GM21381 (cell line): Measurements from ENCODE around the gene MAP3K5.
"Not testable (repeated sequence)": the region's sequence is repeated elsewhere in the genome, so short reads cannot be mapped to it uniquely, and the experiment has no call there.

Source experiments
- ATAC-seq: cut with Tn5 transposase; IDR thresholded peaks from one replicate; pipeline ENCODE4 v1.9.1; 2021; ENCODE audit warnings: mild to moderate bottlenecking, moderate library complexity; ENCODE audit not compliant: unreplicated experiment

Gene MAP3K5

DNA sequence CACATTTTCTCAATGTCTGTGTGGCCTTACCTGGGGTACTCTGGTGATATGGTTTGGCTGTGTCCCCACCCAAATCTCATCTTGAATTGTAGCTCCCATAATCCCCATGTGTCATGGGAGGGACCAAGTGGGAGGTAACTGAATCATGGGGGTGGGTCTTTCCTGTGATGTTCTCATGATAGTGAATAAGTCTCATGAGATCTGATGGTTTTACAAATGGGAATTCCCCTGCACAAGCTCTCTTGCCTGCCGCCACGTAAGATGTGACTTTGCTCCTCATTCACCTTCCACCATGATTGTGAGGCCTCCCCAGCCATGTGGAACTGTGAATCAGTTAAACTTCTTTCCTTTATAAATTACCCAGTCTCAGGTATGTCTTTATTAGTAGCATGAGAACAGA lies 201.4 kb downstream of the MAP3K5 start:
- ATAC-seq: not testable (repeated sequence)

DNA sequence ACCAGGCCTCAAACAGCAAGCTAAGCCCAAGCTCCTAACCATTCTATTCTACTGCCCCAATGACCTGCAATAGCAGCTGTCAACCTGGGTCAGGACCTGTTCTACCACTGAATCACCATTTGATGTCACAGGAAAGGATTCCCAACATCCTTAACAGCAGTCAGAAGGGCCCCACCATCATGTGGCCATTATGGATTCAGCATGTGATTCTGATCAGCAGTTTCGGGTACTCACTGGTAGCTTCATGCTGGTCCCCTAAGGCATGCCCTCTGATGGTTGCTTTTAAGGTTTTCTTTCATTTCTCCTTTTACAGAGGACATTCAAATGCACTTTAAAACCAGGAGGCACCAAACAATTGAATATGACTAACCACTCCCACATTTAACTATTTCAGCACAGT lies 204.8 kb downstream of the MAP3K5 start:
- ATAC-seq: no peak

DNA sequence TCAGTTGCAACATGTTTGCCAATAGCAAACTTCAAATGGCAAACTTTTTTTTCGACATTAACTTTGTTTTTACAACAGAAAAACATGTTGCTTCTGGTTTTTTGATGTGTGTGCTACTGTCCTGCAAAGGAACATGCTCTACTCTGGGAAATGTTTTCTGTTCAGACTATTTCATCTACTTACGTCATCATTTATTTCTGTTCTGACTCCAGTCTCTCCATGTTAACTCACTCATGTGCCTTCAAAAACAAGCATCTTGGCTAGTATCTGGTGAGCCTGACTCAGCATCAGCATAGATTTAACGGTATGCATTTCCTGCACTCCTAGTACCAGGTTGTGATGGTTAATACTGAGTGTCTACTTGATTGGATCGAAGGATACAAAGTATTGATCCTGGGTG lies 206.0 kb downstream of the MAP3K5 start:
- no peak for ATAC-seq

DNA sequence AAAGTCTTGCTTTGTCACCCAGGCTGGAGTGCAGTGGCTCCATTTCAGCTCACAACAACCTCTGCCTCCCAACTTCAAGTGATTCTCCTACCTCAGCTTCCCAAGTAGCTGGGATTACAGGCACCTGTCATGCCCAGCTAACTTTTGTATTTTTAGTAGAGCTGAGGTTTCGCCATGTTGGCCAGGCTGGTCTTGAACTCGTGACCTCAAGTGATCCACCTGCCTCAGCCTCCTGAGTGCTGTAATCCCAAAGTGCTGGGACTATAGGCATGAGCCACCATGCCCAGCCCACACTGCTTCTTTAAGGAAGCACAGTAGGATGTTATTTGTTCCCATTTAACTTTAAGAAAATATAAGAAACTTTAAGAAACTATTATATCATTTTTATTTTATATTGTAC lies 206.8 kb downstream of the MAP3K5 start:
- not testable (repeated sequence) for ATAC-seq

DNA sequence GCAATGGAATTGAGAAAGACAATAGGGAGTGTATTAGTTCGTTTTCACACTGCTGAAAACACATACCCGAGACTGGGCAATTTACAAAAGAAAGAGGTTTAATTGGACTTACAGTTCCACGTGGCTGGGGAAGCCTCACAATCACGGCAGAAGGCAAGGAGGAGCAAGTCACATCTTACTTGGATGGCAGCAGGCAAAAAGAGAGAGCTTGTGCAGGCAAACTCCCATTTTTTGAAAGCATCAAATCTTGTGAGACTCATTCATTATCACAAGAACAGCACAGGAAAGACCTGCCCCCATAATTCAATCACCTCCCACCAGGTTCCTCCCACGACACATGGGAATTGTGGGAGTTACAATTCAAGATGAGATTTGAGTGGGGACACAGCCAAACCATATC lies 208.0 kb downstream of the MAP3K5 start:
- not testable (repeated sequence) for ATAC-seq

DNA sequence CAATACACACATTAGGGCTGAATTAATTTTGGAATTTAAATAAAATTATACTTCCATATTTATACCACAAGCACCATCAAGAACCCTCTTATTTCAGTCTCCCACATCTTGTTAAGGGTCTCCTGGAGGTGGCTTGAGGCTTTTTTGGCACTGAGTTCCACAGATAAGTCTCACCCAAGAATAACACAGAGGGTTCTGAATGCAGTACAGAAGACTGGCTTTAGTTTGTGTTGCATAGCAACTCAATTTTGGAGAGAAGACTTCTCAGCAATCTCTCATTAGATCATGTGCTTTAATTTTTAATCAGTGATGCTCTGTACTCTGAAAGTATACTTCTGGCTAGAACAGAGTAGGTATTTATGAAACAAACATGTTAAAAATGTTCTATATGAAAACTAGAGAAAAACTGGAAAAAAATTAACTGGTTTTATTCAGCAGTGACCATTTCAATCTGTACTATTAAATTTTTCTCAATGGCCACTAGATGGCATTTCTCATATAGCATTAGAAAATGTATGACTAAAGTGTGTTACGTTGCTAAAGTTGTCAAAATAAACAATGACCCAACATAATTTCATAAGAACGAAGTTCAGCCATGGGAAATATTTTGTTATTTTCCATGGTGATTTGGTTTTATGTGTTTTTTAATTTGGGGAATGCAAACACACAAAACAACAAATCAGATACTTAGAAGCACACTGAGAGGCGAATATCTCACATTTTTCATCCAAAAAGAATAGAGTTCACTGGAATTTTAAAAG lies 209.4 kb downstream of the MAP3K5 start:
- ATAC-seq: no peak

DNA sequence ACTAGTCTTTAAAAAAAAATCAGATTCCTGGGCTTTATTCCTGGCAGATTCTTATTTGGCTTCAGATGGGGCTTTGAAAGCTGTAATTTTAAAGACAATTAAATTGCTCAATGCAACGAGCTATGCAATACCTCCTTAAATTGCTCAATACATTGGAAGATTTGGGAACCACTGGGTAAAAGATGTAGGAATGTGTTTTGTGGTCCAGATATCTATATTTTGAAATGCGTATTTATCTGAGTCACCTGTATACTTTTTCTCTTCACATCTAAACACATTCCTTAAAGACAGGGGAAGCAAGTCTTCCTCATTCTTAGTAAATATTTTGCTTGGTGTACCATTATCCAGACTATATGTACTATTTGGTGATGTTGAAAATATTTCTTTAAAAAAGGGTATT lies 212.5 kb downstream of the MAP3K5 start:
- ATAC-seq: no peak

DNA sequence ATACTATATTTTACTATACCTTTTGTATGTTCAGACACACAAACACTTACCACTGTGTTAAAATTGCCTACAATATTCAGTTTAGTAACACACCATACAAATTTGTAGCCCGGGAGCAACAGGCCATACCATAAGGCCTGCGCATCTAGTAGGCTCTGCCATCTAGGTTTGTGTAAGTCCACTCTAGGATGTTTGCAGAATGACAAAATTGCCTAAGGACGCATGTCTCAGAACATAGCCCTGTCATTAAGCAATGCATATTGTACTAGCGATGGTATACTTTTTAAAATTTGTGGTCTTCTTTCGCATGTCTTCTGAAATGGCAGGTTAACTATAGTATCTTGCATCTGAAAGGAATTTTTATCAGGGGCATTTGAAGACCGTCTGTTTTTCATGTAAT lies 215.5 kb downstream of the MAP3K5 start:
- ATAC-seq: no peak

DNA sequence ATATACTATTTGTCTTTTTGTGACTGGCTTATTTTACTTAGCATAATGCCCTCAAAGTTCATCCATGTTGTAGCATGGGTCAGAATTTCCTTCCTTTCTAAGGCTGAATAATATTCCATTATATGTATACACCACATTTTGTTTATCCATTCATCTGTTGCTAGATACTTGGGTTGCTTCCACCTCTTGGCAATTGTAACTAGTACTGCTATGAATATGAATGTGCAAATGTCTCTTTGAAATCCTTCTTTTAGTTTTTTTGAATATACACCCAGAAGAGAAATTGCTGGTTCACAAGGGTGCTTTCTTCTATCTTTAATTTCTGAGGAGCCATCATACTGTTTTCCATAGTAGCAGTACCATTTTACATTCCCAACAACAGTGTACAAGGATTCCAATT lies 220.8 kb downstream of the MAP3K5 start:
- ATAC-seq: no peak

DNA sequence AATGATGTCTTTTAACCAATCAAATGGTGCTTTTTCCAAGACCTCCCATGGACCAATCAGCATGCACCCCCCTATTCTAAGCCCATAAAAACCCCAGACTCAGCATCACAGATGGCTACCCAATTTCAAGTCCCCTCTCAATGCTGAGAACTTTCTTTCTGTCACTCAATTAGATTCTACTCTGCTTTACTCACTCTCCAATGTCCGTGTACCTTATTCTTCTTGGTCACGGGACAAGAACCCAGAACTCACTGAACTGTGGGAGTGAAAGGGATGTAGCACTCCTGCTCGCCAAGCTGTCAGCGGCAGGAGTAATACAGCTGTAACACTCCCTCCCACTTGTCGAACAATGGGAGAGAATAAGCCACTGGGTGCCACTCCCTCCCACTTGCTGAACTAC lies 221.2 kb downstream of the MAP3K5 start:
- no peak for ATAC-seq

DNA sequence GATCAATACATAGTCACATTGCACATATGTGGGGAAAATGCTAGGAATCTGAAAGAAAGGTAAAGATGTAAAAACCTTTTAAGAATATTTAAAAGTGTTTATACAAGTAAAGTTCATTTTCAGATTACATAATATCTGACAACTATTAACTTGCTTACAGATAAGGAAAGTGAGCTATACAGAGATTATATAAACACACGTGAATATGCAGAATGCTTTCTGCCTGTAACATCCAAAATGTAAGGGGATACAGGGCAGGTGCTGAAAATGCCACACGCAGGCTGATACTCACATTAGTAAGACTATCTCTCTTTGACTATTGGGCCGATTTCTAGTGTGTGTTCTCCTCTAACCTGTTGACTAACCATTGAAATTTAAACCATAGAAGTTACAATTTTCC lies 224.1 kb downstream of the MAP3K5 start:
- ATAC-seq: no peak

DNA sequence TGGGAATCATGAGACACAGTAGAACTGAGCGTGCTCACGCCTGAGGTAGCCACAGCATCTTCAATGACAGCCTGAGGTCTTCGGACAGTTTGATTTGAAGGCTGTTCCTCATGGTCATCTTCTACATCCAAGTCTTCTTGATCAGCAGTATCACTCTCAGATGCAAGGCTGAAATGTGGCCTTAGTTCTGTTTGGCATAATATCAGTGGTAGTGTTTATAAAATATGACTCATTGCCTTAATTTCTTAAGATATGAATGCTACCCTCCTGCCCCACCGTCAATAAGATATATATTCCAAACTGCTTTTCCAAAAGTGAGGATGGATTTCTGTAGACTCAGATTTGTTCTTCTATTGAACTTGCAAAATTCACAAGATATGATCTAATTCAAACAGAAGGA lies 224.6 kb downstream of the MAP3K5 start:
- ATAC-seq: no peak

DNA sequence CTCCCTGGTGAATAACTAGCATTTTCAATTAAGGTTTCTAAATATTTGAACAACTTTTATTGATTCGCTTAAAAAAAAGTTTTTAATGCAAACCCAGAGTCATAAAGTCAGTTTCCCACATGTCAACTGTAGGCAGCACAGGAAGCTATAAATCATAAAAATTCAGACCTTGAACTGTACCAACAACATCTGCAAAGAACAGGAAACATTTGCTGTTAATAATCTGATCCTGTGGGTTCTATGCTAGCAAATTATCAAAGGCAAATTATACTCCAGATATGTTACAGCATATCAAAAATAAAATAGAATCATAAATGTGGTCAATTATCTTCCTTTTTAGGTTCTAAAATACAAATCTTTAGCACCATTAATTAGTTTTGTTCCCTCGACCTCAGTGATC lies 225.4 kb downstream of the MAP3K5 start:
- no peak for ATAC-seq

DNA sequence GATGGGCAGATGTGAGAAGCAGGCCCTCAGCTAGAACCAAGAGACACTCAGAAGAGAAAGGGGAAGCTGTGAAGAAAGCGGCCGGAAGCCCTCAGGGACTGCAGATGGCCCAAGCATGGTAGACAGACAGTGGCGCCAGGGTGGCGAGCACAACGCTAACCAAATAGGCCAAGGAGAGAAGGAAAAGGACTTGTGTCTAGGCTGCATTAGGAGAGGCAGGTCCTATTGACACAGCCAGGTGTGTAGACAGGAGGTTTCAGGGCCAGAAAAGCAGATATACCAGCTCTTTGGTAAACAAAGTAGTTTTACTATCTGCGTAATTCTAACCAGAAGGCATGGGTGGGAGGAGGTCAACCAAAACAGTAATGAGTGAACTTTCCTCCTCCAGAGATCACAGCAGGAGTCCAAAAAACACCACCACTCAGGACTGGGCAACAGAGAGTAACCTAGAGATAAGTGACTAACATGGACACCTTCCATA lies 226.2 kb downstream of the MAP3K5 start:
- ATAC-seq: no peak

DNA sequence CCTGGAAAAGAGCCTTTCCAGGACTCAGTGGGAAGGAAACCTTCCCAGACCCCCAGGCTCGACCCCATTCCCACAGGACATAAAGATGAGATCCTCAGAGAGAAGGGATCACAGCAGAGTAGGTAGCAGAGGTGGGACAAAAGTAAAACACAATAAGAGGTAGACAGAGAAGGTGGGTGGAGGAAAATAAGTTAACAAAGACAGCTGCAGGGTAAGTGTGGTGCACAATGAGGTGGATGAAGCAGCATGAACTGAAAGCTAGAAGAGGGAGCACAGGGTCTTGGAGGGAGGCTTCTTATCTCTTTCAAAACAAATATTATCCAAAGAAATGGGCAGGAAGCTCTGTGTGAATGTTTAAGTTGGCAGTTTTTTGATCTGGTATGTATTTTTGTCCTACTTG lies 228.1 kb downstream of the MAP3K5 start:
- ATAC-seq: no peak

DNA sequence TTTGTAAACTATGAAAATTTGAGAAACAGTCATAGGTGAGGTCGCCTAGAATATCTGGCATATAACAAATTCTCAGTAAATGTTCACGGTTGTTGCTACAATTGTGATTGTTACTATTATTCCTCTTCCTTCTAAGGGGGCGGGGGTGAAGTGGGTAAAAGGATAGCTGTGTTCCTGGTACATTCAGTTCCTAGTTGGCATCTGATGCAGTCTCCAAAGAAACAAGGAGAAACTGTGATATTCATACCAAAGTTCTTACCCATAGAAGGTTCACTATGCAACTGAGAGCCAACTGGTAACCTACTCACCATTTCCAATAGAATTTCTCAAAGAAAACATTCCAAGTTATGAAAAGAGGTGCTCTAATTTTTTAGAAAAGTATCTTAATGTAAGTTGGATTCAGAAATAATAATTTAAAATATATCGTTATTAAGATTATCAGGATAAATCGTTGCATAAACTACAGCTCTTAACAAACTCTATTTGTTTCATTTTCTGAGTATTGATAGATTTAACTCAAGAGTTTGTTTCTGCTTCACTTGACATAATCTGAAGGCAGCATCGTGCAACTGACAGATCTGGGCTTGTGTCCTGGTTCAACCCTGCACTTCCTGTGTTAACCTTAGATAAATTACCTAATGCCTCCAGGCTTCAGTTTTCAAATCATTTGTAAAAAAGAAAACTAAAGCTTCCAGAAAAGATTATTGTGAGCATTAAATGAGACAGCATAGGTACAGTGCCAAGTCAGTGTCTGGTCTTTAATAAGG lies 228.7 kb downstream of the MAP3K5 start:
- ATAC-seq: no peak

DNA sequence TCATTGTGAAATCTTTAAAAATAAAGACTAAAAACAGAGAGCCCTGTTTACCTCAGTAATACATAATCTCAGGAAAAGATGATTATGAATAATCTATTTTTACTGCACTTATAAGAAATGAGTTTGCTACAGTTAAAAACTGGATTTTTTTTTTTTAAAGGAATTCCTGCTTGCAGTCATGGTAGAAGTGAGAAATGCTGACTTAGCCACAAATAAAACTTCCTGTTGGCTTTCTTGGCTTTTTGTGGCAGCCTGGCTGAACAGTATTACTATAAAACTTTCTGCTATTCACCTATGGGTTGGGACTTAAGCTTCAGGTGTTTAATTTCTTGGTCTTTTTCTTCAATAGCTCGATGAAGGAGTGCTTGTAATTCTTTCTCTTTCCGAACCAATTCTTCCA lies 230.1 kb downstream of the MAP3K5 start:
- ATAC-seq: no peak

DNA sequence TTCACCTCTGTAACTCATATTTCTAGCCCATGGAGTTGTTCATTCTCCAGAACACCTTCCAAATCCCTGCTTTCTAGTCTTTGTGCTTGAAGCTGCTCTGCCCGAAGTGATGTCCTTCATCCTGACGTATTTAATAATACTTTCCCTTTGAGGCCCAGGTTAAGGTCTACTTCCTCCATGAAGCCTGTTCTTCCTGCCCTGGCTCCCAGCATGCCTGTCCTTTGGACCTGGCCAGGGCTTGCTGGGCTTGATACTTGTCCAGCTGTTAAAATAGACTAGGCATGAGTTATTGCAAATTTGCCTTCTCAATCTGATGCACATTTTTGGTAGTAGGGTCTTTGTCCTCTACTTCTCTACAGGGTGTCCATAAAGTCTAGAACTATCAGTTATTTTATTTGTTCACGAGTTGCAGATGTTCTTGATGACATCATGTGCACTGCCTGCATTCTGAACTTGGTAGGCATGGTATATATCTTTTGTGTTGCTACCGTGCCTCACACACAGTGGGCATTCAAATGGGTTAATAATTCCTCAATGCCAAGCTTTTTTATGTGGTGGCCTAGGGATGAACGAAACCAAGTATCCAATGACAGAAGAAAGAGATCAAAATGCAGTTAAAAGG lies 239.0 kb downstream of the MAP3K5 start:
- ATAC-seq: no peak

DNA sequence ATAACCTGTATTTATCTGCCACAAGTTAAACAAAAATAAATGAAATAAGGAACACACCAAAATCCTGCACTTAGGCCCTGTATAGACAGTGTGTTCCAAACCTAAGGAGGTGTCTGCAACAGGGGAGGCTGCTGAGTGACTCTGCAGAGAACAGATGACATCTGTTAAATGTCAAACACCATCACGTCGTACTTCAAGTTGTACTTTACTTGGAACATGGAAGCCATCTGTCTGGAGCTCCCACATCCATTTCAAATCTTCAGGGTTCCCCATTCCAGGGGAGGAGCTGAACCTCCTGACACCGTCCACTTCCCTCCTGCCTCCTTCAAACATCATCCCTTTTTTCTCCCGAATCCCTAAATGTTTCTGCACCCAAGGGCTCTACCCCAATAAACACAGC lies 240.2 kb downstream of the MAP3K5 start:
- no peak for ATAC-seq

DNA sequence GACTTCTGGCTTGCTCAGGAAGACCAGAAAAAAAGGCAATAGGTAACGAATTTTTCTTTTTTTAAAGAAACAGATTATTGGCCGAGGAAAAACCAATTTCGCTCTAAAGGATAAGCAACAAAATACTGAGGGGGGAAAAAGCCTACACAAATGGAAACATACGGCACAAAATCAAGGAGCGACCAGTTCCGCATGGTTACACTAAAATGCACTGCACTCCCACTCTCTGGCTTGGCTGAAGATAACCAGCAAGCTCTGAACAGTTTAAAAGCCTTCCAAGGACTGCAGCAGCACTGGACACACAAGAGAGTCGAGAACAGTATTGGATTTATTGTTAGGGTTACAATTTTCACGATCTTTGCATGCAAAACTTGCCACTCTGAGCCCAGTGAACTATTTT lies 241.2 kb downstream of the MAP3K5 start:
- ATAC-seq: no peak

DNA sequence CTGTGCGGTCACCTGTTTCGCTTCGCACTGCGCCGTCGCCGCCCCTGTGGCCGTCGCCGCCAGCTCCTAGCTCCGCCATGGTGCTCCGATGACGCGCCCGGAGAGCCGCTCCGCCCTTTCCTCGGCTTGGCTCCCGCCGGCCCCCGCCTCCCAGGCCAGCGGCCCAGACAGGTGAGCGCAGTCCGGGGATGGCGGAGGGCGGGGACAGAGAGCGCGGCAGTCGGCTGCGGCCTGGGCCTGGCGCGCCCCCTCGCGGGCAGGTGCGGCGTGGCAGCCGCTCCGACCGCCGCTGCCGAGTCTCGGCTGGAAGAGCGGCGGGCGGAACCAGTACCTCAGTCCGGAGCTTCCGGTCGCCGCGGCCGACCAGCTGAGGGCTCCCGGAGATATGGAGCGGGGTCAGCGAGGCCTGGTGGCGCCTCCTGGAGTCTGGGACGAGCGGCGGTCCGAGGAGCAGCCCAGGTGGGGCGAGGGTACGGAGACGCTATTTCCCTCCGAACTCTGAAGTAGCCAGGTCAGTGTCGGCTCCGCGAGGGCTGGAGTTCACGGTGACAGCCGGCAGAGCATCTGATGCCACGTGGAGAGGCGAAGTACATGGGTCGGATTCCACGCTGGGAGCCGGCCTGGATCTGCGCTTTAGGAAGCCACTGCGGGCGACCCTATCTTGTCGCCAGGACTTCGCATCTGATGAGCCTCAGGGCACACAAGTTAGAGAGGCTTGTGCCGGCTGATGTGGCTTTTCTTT lies 241.8 kb downstream of the MAP3K5 start, which contains the start of gene MAP7:
Gene MAP7, minus strand, starts transcription at position 93 of the 742 bp plus-strand sequence. Its CDS starts 14 bp downstream, at position 79.
- ATAC-seq: peak; percentile 80
